GM19043 (cell line): Measurements from ENCODE around the gene KIRREL3.
"Not testable (repeated sequence)": the region's sequence is repeated elsewhere in the genome, so short reads cannot be mapped to it uniquely, and the experiment has no call there.

Experiments used
- ATAC-seq: cut with Tn5 transposase; IDR thresholded peaks from one replicate; pipeline ENCODE4 v1.9.1; 2021; ENCODE audit warnings: low read depth; ENCODE audit not compliant: unreplicated experiment

KIRREL3 gene

GRCh38 chr11:126383339-126384335 lies 616.9 kb downstream of the KIRREL3 start:
- no peak for ATAC-seq

GRCh38 chr11:126382641-126383040 lies 617.9 kb downstream of the KIRREL3 start:
- not testable (repeated sequence) for ATAC-seq

- ATAC-seq: not testable (repeated sequence)
These were observed 618.6 kb downstream of the KIRREL3 start for GRCh38 chr11:126381960-126382359.

GRCh38 chr11:126380909-126381308 lies 619.7 kb downstream of the KIRREL3 start:
- ATAC-seq: no peak

- ATAC-seq: no peak
These were observed 621.8 kb downstream of the KIRREL3 start for GRCh38 chr11:126378763-126379162.

GRCh38 chr11:126375726-126376125 lies 624.8 kb downstream of the KIRREL3 start:
- ATAC-seq: no peak

- ATAC-seq: not testable (repeated sequence)
These were observed 625.8 kb downstream of the KIRREL3 start for GRCh38 chr11:126374562-126375300.

- not testable (repeated sequence) for ATAC-seq
These were observed 627.0 kb downstream of the KIRREL3 start for GRCh38 chr11:126373389-126374066.
